HG03039 (cell line): ENCODE measurements around the gene PTHLH.
A peak's percentile ranks its signal among the peaks of the same experiment; 100 is the strongest.

Source experiments
- ATAC-seq: cut with Tn5 transposase; IDR thresholded peaks from one replicate; pipeline ENCODE4 v1.9.1; 2021; ENCODE audit warnings: mild to moderate bottlenecking, moderate library complexity; ENCODE audit not compliant: unreplicated experiment

The PTHLH gene

GRCh38 chr12:27940756-27941402 is 31.7 kb downstream of the PTHLH start:
- no peak for ATAC-seq

GRCh38 chr12:27940245-27940644 is 32.3 kb downstream of the PTHLH start:
- ATAC-seq: no peak

DNA sequence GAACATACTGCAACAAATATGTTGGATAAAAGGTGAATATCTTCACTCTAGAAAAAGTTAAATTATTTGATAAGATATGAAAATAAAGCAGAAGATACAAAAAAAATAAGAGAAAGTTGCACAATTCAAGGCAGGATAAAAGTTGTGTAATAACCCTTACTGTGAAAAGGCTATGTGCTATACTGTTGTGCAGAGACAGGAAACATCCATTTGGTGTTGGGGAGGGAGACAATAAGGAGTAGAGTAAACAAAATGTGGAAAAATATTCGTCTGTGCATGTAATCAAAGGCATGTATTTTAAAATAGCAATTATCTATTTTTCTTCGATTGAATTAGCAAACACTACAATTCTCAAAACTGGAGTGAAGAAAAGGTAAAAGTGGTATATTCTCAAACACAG is 34.8 kb downstream of the PTHLH start:
- no peak for ATAC-seq

GRCh38 chr12:27936196-27936595 is 36.3 kb downstream of the PTHLH start:
- no peak for ATAC-seq

- ATAC-seq: no peak
These were observed 38.3 kb downstream of the PTHLH start for GRCh38 chr12:27934276-27934675.

- no peak for ATAC-seq
These were observed 41.1 kb downstream of the PTHLH start for GRCh38 chr12:27931390-27931789.

DNA sequence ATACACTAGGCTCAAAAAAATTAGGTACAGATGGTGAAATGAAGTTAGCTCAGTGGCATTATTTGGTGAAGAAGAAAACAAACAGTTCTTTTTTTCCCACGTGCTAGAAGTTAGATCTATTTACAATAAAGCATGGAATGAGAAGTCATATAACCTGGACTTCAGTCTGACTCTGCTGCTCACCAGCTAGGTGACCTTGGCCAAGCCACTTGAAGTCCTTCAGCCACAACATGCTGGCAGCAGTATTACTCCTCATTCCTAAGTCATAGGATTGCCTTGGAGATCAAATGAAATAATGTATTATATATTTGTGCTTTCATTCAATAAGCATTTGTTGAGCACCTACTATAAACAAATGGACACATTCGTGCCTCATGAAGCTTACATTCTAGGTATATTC is 45.2 kb downstream of the PTHLH start:
- no peak for ATAC-seq

GRCh38 chr12:27924350-27925135 is 48.0 kb downstream of the PTHLH start:
- ATAC-seq: no peak

DNA sequence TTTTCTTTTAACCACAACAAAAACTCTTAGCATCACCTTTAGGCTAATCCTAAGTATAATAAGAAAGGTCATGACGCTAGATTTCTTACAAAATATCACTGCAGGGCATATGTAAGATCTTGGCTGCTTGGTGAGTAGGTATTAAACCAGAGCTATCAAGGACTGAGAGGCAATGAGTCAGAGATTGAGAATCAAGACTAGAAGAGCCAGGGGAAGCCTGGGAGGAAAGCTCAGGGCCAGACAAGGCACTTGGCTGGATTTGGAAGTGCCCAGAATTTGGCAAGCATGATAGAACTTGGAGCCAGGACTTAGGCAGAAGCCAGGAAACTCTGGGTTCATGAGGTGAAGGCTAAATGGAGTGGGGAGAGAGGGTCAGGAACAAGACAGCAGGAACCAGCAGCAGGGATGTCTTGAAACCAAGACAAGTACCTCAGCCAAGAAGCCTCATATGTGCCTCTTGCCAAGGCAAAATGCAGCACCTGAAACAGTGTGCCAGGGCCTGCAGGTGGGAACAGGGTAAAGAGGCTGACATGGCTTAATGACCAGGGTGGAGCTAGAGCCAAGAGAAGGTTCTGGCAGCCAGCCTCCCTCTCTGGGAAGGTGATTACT is 49.9 kb downstream of the PTHLH start:
- ATAC-seq: no peak

- ATAC-seq: no peak
These were observed 52.8 kb downstream of the PTHLH start for GRCh38 chr12:27919671-27920235.

DNA sequence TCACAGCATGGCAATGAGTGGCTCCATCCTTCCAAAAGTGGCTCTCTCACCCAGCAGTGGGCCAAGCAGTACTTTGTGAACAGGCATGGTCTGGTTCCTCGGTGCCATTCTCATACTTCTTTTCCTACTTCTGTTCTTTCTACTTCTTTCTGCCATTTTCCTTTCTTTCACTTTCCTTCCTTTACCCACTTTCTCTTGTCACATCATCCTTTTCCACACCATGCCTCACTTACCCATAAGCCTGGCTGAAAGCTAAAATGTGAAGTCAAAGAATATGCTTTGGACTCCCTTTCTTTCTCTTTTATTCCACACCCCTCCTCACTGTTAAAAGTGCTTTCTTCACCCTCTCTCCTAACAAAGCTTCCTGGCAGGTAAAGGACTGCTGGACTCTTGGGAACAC is 57.0 kb downstream of the PTHLH start:
- ATAC-seq: no peak

- no peak for ATAC-seq
These were observed 57.5 kb downstream of the PTHLH start for GRCh38 chr12:27915021-27915420.

GRCh38 chr12:27913999-27914614 is 58.4 kb downstream of the PTHLH start:
- peak; percentile 49 for ATAC-seq

GRCh38 chr12:27911397-27911796 is 61.1 kb downstream of the PTHLH start:
- ATAC-seq: no peak
